A673 (cell line): ENCODE measurements around the gene MAPK4. TPM values are rescaled to one million over a fixed set of nuclear protein-coding genes. Genes with fewer than 3 reads are reported as not detected.

ENCODE experiments used
- BruUV-seq: library from RNA; stranded (reverse); fragments of 400-500 nt; replicated peaks from 2 replicates; lab custom pipeline; 2021; lab: Mats Ljungman, UMichigan
- CTCF ChIA-PET: fragments of 300-600 bp; sonication (Branson Sonifier 250); formaldehyde crosslinking; loops from one replicate; lab custom pipeline; 2022; ENCODE audit warnings: antibody characterized with exemption; lab: Charles Lee
- POLR2A ChIA-PET: fragments of 300-600 bp; sonication (Branson Sonifier 250); formaldehyde crosslinking; loops from one replicate; lab custom pipeline; 2022; ENCODE audit warnings: antibody characterized with exemption; ENCODE audit not compliant: low non-redundant PET; lab: Charles Lee
- DNase-seq: peaks from one replicate; pipeline ENCODE4 v3.0.0-alpha.2; 2015; ENCODE audit warnings: low spot score
- H3K27ac ChIP-seq: fragments of 200-600 bp; sonication (generic); 2 replicates; pipeline ENCODE4 v1.5.1; 2016; ENCODE audit warnings: mixed run types, low read depth, mild to moderate bottlenecking, mixed read lengths, antibody characterized with exemption, low read length; ENCODE audit not compliant: poor library complexity, severe bottlenecking
- H3K27me3 ChIP-seq: fragments of 200-600 bp; sonication (generic); replicated peaks from 2 replicates; pipeline ENCODE4 v1.6.1; 2017; ENCODE audit warnings: mixed run types, low read depth, mild to moderate bottlenecking, mixed read lengths, antibody characterized with exemption, low read length; ENCODE audit not compliant: insufficient read depth, poor library complexity
- H3K36me3 ChIP-seq: fragments of 200-600 bp; sonication (generic); 2 replicates; pipeline ENCODE4 v1.6.1; 2016; ENCODE audit warnings: mixed run types, mild to moderate bottlenecking, mixed read lengths, antibody characterized with exemption, low read length; ENCODE audit not compliant: insufficient read depth, poor library complexity, severe bottlenecking
- H3K4me1 ChIP-seq: fragments of 200-600 bp; sonication (generic); 2 replicates; pipeline ENCODE4 v1.6.1; 2017; ENCODE audit warnings: mixed run types, mild to moderate bottlenecking, mixed read lengths, antibody characterized with exemption, low read length; ENCODE audit not compliant: insufficient read depth, poor library complexity, severe bottlenecking
- H3K4me3 ChIP-seq: fragments of 200-600 bp; sonication (generic); 2 replicates; pipeline ENCODE4 v1.5.1; 2016; ENCODE audit warnings: low read depth, mixed run types, mild to moderate bottlenecking, mixed read lengths, low read length; ENCODE audit not compliant: poor library complexity, severe bottlenecking
- H3K9me3 ChIP-seq: fragments of 200-600 bp; sonication (generic); 2 replicates; pipeline ENCODE4 v1.6.1; 2016; ENCODE audit warnings: mixed run types, low read depth, mild to moderate bottlenecking, mixed read lengths, antibody characterized with exemption, low read length; ENCODE audit not compliant: poor library complexity, severe bottlenecking
- EZH2 ChIP-seq: fragments of 200-600 bp; sonication (generic); IDR thresholded peaks from 2 replicates; pipeline ENCODE4 v1.6.1; 2017; ENCODE audit warnings: borderline replicate concordance, low read depth, mild to moderate bottlenecking, mixed read lengths, antibody characterized with exemption, low read length; ENCODE audit not compliant: poor library complexity, severe bottlenecking
- intact Hi-C: fragments of 100-400 bp; cut with micrococcal nuclease; formaldehyde crosslinking; loops from one replicate; pipeline ENCODE4 v1.10.0; 2022; ENCODE audit not compliant: unreplicated experiment
- total RNA-seq: library from RNA; stranded (reverse); gene quantifications from 2 replicates; pipeline ENCODE4 v1.2.3, GENCODE V29; 2021
- TF ChIP-seq, protein P1 (sequence below): fragments of 300-800, 200-600 bp; sonication (generic); conservative IDR thresholded peaks from 2 replicates; pipeline ENCODE4 v1.5.1; 2017; ENCODE audit warnings: low read depth, mild to moderate bottlenecking, antibody characterized with exemption, low read length, moderate library complexity, mixed read lengths

MAPK4 gene
- total RNA-seq, 1 experiment from 2014 or later, result 0.62 TPM

DNA sequence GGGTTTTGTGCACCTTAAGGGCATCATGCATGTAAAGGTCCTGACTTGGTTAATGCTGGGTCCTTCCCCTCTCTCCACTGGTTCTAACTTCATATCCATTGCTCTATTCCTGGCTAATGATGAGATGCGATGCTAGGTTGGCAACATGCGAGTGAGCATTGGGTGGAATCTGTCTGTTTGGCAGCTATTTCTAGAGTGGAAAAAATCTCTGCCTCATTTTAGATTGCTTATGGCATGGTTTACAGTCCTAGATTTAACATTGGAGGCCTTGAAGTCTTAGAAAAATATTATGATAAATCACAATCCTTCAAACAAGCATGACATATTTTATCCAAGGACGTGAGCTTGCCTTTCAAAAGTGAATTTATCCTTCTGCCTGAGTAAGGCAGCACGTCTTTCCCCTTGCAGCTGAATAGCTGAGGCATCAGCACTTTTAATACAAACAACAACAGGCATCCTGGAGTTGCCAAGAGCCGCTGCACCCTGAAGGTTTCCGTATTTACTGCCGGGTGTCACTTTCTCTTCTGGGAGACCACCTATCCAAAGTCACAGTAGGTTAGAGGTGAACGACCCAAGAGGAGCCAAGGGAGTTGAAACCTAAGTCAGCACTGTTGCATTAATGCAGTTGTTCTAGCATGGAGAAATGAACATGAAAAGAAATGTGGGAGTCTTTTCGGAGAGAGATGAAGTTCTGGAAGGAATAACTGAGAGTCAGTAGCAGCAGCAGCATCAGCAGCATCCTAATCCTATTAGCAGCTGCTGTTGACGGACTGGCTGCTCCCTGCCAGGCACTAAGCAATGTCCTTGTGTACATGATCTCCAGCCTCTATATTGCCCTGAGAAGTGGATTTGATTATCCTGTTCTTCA is 78.4 kb downstream of the MAPK4 start:
- Histone ChIP-seq H3K27ac (no peak overlapping the region), H3K27me3 (no peaks in the 10 kb centered on the region), H3K4me3 (no peak overlapping the region), H3K9me3 (no peaks in the 10 kb centered on the region), H3K36me3 (no peaks in the 10 kb centered on the region), H3K4me1 (no peaks in the 10 kb centered on the region)
- no peak for DNase-seq
- no peak for TF ChIP-seq EZH2
- TF ChIP-seq, protein P1, sequence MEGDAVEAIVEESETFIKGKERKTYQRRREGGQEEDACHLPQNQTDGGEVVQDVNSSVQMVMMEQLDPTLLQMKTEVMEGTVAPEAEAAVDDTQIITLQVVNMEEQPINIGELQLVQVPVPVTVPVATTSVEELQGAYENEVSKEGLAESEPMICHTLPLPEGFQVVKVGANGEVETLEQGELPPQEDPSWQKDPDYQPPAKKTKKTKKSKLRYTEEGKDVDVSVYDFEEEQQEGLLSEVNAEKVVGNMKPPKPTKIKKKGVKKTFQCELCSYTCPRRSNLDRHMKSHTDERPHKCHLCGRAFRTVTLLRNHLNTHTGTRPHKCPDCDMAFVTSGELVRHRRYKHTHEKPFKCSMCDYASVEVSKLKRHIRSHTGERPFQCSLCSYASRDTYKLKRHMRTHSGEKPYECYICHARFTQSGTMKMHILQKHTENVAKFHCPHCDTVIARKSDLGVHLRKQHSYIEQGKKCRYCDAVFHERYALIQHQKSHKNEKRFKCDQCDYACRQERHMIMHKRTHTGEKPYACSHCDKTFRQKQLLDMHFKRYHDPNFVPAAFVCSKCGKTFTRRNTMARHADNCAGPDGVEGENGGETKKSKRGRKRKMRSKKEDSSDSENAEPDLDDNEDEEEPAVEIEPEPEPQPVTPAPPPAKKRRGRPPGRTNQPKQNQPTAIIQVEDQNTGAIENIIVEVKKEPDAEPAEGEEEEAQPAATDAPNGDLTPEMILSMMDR, result no peak
- intact Hi-C loops, result no loop called here
- BruUV-seq, result no TSS peak
- CTCF ChIA-PET, result no interaction called here
- POLR2A ChIA-PET, result no interaction called here

DNA sequence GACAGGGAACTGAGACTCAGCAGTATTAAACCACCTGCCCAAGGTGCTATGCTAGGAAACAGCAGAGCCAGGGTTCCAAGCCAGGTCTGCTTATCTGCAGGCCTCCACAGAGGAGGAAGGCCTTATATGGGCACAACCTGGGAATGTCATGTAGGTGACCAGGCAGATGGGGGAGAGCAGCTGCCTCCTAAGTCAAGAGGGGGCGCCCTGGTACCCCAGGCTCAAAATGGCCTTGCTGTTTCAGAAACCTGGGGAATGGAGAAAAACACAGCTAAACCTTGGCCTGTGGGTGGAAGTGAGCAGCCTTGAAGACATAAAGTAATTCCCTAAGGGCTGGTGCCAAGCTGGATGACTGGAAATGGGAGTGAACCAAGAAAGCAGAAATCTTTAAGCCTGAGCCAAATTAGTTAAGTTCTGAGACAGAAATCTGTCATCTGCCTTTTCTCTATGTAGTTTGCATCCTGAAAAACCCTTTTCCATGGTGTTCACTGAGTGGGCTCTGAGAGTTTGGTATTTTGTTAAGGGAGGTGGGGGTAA is 79.1 kb downstream of the MAPK4 start:
- Histone ChIP-seq H3K4me3 (no peak overlapping the region), H3K36me3 (no peaks in the 10 kb centered on the region), H3K9me3 (no peaks in the 10 kb centered on the region), H3K4me1 (no peaks in the 10 kb centered on the region), H3K27me3 (no peaks in the 10 kb centered on the region), H3K27ac (no peak overlapping the region)
- TF ChIP-seq, protein P1, result no peak
- TF ChIP-seq EZH2, result no peak
- BruUV-seq, result no TSS peak
- no peak for DNase-seq
- POLR2A ChIA-PET, result no interaction called here
- intact Hi-C loops, result no loop called here
- CTCF ChIA-PET, result no interaction called here

DNA sequence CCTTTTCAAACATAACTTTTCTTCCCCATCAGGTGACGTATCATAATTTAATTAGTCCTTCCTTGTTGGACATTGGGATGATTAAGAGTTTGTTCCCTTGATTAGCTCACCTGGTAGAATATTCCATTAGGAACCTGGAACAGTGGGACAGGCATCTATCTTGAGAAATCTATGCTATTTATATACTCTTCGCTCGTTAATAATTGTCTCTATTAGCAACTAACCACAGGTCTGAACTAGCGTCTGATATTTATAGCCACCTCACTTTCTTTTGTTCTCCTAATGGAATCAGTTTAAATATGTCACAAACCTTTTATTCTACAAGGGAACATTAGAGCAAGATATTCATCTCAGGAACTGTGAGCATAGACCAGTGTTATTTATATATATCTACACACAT is 79.8 kb downstream of the MAPK4 start:
- DNase-seq, result no peak
- Histone ChIP-seq H3K4me1 (no peaks in the 10 kb centered on the region), H3K27ac (no peak overlapping the region), H3K9me3 (no peaks in the 10 kb centered on the region), H3K4me3 (no peak overlapping the region), H3K36me3 (no peaks in the 10 kb centered on the region), H3K27me3 (no peaks in the 10 kb centered on the region)
- no TSS peak for BruUV-seq
- intact Hi-C loops, result no loop called here
- ChIA-PET POLR2A (no interaction called here), CTCF (no interaction called here)
- no peak for TF ChIP-seq EZH2
- TF ChIP-seq, protein P1, result no peak
